Stimulated activated CD8-positive, alpha-beta memory T cell treated with anti-CD3 and anti-CD28 coated beads, Interleukin-15, amount 100 ng/mL, for 1 hour (primary cell): ENCODE data around the gene FABP1.

Experiments
- DNase-seq: peaks from one replicate; pipeline ENCODE4 v3.0.0-alpha.2; 2020; ENCODE audit warnings: low read depth

FABP1 gene

GRCh38 chr2:88127888-88128653, at the start of gene FABP1:
TSS of gene FABP1 (minus strand) at chr2:88128062. CDS start at chr2:88128017, 45 bp downstream.
- no peak for DNase-seq

GRCh38 chr2:88177556-88177955, 49.7 kb upstream of the FABP1 start:
- no peak for DNase-seq

DNA sequence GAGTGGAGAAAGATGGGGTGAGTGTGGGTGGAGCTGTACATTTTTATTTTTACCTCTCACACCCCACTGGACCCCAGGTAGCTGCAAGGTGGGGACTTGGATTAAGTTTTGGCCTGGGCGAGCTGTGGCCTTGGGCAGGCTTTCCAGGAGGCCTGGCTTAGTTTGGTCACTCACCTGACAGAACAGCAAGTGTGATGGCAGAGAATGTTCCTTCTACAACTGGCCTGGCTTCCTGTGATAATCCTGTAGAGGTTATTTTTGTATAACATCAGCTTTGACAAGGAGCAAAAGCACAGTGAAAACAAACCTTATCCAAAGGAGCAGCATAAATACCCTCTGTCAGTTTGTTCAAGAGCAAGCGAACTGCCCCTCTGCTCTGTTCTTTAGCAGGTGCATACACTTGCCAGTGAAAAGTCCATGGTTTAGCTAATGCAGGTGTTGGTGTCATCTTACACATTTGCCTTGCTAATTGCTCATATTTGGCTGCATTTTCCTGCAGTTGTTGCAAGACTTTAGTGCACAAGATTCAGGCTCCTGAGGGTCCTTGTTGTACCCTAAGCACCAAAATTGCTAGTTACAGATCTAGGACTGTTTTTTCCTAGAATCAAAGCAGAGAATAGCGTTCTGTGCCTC, 48.6 kb upstream of the FABP1 start:
- DNase-seq = no peak

- no peak for DNase-seq
These were observed 45.0 kb upstream of the FABP1 start for GRCh38 chr2:88172882-88173281.

- DNase-seq = no peak
These were observed 44.1 kb upstream of the FABP1 start for GRCh38 chr2:88171966-88172365.

- no peak for DNase-seq
These were observed 42.6 kb upstream of the FABP1 start for GRCh38 chr2:88170472-88170892.

DNA sequence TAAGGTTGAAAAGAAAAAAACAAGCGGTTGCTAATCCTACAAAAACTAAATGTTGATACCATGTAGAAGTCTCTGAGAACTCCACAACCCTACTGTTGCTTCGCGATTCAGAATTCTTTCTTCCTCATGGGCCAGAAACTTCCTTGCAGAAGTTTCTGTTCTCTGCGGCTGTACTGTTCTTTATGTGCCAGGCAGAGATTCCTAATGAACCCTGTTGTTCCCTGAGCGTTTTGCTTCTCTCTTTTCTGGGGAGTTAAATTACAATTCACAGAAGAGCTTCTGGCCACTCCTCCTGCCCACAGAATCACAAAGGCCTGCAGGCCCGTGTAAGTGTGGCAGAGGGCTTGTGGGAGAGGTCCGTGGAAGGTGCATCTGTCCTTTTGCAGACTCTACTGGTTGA, 40.5 kb upstream of the FABP1 start:
- no peak for DNase-seq

- DNase-seq = no peak
These were observed 39.9 kb upstream of the FABP1 start for GRCh38 chr2:88167740-88168139.

- DNase-seq = no peak
These were observed 37.6 kb upstream of the FABP1 start for GRCh38 chr2:88165332-88166003.

DNA sequence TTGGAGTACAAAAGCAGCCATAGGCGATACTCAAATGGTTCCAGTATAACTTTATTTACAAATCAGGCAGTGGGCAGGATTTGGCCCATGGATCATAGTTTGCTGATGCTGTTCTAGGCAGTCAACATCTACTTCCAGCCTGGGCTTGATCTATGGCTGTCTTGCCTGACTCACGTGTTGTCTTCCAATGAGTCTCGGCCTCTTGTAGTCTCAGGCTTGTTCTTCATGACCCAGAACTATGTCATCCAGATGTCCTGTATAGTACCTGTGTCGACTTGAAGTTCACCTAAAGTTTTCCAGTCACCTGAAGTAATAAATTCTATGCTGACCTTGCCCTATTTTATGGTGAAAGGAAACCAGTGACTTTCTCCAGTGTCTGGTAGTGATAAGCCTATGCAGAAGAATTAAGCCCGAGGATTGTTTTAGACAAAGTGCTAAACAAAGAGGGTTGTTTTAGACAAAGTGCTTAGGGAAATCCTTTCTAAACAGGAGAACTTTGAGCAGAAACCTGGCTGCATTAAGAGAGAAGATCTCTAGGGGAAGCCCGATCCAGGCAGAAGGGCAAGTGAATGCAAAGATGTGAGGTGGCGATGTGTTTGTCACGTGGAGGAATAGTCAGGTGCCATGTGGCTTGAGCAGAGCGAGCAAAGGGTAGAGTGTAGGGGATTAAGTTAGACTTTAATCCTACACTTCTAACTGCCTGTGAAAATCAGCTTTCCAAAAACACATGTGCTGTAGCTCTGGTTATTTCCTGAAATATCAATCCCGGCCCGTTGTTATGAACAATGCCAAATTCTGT, 33.8 kb upstream of the FABP1 start:
- no peak for DNase-seq

DNA sequence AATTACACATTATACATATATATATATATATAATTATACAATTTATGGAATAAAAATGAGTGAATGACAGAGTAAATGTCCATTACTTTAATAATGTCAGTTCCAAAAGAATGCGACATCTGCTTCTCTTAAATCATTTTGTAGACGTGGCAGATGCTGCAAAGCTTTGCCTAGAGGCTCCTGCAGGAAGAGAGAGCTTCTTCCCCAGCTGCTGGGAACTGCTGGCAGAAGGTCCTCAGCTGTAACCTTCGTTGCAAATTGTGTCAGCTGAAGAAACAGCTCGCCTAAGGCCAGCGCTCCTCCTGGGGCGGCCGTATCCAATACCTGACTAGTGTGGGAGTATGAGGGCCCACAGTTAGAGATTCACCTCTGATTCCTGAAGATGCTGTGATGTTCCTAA, 32.7 kb upstream of the FABP1 start:
- DNase-seq = no peak

DNA sequence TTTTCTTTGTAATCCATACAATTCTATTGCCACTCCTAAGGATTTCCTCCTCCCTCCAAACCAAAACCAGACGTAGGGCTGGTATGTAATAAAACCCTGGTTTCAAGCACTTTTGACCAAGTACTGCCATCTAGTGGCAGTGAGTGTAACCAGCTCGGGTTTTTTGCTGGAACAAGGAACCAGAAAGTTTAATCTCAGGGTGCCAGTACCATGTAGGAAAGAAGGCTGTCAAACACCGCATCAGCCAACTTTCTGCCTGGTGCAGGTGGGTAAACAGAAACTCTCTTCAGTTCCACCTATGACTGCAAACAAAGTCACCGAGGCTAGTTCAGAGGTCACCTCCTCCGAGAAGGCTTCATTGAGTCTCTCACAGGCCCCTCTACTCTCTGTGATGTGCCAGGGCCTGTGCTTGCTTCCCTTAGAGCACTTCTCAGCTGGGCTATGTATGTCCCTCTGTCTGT, 32.1 kb upstream of the FABP1 start:
- DNase-seq = peak; percentile 18

DNA sequence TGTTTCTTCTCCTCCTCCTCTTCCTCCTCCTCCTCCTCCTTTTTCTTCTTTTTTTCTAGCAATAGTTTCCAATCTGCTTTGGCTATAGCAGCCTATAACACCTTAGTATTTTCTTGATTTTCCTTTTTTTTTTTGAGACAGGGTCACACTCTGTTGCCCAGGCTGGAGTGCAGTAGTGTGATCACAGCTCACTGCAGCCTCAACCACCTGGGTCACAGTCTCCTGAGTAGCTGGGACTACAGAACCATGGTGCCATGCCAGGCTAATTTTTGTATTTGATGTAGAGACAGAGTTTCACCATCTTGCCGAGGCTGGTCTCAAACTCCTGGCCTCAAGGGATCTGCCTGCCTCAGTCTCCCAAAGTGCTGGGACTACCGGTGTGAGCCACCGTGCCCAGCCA, 31.6 kb upstream of the FABP1 start:
- no peak for DNase-seq

DNA sequence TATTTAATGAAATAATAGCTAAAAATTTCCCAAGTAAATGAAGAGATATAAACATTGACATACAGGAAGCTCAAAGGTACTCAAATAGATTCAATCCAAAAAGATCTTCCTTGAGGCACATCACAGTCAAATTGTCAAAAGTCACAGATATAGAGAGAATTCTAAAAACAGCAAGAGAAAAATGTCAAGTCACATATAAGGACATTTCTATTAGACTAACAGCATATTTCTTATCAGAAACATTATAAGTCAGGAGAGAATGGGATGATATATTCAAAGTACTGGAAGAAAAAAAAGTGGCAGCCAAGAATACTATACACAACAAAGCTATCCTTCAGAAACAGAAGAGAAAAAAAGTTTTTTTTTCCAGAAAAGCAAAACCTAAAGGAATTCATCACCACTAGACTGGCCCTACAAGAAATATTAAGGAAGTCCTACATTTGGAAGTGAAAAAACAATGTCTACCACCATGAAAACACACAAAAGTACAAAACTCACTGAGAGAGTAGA, 21.1 kb upstream of the FABP1 start:
- DNase-seq = no peak

GRCh38 chr2:88147145-88147544, 19.3 kb upstream of the FABP1 start:
- no peak for DNase-seq

DNA sequence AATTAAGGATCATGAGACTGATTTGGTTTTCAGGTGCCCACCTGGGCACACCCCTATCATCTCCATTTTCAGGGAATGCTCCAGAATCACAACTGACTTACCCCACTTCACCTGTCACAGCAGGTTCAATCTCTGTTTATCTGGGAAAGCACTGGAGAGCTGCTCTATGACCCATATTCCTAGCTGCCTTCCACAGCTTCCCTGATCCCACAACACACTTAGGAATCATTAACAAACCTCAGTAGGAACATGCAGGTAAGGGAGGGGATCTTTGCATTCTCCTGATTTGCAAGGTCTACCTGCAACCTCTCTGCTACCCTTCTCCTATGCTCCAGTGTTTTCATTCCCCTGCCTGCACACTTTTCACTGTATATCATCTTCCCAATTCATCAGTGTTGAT, 18.7 kb upstream of the FABP1 start:
- DNase-seq = no peak

GRCh38 chr2:88144914-88145497, 17.1 kb upstream of the FABP1 start:
- DNase-seq = no peak

GRCh38 chr2:88144271-88144670, 16.4 kb upstream of the FABP1 start:
- no peak for DNase-seq

DNA sequence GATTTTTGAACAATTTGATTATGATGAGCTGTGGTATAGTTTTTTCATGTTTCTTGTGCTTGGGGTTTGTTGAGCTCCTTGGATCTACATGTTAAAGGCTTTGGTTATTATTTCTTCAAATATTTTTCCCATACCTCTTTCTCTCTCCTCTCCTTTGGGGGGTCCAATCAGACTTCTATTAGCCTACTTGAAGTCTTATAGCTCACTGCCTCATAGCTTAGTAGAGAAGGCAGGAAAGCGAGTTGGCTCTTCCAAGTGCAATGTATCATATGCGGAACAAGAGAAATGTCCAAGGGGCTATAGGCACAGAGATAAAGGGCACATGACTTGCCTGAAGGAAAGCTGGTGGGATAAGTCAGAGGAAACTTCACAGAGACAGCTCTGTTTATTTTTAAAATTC, 14.1 kb upstream of the FABP1 start:
- DNase-seq = no peak

GRCh38 chr2:88139804-88140203, 11.9 kb upstream of the FABP1 start:
- DNase-seq = no peak

DNA sequence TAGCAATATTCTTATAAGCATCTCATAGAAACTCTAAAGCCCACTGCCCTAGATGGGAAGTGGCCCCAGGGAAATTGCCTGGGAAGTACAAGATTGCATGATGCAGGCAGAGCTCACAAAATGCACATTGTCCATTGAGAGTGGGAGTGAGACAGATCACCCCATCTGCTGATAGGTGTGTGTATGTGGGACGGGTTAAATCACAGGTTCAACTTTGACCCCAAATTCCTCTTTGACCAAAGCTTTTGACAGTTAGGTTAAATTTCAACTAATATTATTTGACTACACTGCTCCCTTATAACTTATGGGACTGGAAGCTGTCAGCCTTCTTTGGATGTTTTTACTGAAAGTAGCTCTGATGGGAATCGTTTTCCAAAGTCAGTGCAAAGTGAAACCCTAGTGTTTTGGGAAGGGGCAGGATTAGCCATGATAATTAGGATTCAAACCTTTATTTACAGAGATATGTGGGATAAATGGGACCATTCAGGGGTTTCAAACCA, 11.4 kb upstream of the FABP1 start:
- no peak for DNase-seq

GRCh38 chr2:88137833-88138232, 10.0 kb upstream of the FABP1 start:
- no peak for DNase-seq
